NCI-H460 (cell line): Measurements from ENCODE around the gene MELTF. TPM values are rescaled to one million over a fixed set of nuclear protein-coding genes. Genes with fewer than 3 reads are reported as not detected.

Experiments
- DNase-seq: peaks from one replicate; pipeline ENCODE4 v3.0.0-alpha.2; 2016; ENCODE audit warnings: low read depth; ENCODE audit errors: extremely low read depth
- total RNA-seq: library from RNA; depleted of rRNA; stranded (reverse); fragments of >200 nt; shearing (Covaris generic); gene quantifications from 2 replicates; pipeline ENCODE4 v1.2.3, GENCODE V29; 2014

MELTF gene
- total RNA-seq, 1 experiment from 2014 or later, result 4.0 TPM

- DNase-seq, result no peak
These were observed 17.7 kb downstream of the MELTF start for GRCh38 chr3:197011780-197012539.

- DNase-seq, result no peak
These were observed 18.9 kb downstream of the MELTF start for GRCh38 chr3:197010556-197011351.

- DNase-seq, result no peak
These were observed 20.0 kb downstream of the MELTF start for GRCh38 chr3:197009532-197010019.

GRCh38 chr3:197008436-197009209 is 21.0 kb downstream of the MELTF start:
- no peak for DNase-seq

- DNase-seq, result no peak
These were observed 21.7 kb downstream of the MELTF start for GRCh38 chr3:197007953-197008352.

- DNase-seq, result no peak
These were observed 22.2 kb downstream of the MELTF start for GRCh38 chr3:197007296-197007940.

- DNase-seq, result no peak
These were observed 22.8 kb downstream of the MELTF start for GRCh38 chr3:197006860-197007259.

- DNase-seq, result no peak
These were observed 23.2 kb downstream of the MELTF start for GRCh38 chr3:197006446-197006845.

- DNase-seq, result no peak
These were observed 25.9 kb downstream of the MELTF start for GRCh38 chr3:197003461-197004385.

- peak; percentile 37 for DNase-seq
These were observed 26.7 kb downstream of the MELTF start for GRCh38 chr3:197002701-197003454.

- no peak for DNase-seq
These were observed 27.5 kb downstream of the MELTF start for GRCh38 chr3:197001972-197002700.

- DNase-seq, result no peak
These were observed 28.3 kb downstream of the MELTF start for GRCh38 chr3:197001106-197001971.

- DNase-seq, result no peak
These were observed 29.4 kb downstream of the MELTF start for GRCh38 chr3:197000211-197000610.

GRCh38 chr3:196998966-196999760 is 30.5 kb downstream of the MELTF start:
- DNase-seq, result no peak

- DNase-seq, result no peak
These were observed 32.3 kb downstream of the MELTF start for GRCh38 chr3:196997311-196997710.
